Measurements from ENCODE around the gene TUBA4A.

Gene TUBA4A

DNA sequence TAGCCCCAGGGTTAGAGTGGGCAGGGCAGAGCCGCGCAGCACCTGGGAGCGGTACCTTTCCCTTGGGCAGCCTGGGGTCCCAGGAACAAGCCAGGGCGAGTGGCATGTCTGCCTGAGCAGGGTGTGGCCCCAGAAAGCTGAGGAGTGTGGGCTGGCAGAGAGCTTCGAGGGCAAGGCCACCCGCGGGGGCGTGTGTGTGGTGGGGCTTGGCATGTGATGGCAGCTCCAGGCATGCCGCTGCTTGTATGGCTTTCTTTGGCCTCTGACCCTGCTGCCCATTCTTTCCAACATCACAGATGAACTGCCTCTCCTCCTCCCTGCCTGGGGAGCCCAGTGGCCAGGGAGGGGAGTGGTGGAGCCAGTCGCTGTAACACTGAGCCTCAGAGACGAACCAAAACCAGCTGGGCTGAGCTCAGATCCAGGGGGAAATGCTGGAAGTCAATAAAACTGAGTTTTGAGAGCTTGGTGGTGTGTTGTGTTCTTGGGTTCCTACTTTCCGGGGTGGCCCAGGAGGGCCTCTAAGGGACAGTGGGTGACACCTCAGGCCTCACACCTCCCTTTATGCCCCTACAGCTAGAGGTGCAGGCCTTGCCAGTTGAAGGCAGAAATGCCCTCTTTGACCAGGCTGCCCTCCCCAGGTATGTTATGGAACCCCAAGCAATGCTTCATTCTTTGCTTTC lies 32.9 kb upstream of the TUBA4A start:
- DNase-seq (ENCODE audit: low read depth in 2 of 2), result no peak

DNA sequence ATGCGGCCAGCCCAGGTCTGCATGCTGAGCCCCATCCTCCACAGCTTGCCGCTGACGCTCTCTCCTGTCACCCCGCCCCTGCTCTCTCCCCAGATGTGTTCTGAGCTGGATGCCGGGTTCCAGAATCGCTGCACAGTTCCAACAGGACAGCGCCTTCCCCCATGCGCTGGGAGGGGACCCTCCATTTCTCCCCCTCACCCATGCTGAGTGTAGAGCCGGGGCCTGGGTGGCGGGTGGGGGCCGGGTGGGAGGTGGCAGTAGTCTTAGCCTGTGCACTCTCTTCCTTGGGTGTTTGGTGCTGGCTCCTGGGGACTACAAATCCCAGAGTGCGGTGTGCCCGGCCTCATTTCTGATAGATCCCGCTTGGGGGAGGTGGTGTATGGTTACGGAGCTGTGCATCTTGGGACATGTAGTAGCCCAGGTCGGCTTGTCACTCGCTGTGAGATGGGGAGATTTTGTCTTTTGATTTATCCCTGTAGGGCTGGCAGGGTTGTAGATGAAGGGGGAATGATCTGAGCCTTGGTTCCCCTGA lies 32.2 kb upstream of the TUBA4A start:
- DNase-seq (ENCODE audit: low read depth in 2 of 2), result no peak

DNA sequence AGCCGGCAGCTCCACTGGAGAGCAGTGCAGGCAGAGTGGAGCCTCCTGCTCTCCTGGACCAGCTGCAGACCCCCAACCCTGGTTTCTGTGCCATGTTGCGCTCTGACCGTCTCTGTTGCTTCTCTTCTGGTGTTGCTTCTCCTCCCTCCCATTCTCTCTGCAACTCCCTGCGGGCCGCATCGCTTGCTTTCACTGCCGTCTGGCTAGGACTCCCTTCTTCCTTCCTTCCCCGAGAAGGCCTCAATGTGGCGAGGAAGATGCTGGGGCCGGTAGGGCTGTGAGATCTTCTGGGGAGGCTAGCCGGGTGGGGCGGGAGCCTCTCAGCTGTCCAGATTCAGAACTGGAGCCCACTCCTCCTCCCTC lies 31.6 kb upstream of the TUBA4A start:
- DNase-seq (ENCODE audit: low read depth in 2 of 2), result no peak

DNA sequence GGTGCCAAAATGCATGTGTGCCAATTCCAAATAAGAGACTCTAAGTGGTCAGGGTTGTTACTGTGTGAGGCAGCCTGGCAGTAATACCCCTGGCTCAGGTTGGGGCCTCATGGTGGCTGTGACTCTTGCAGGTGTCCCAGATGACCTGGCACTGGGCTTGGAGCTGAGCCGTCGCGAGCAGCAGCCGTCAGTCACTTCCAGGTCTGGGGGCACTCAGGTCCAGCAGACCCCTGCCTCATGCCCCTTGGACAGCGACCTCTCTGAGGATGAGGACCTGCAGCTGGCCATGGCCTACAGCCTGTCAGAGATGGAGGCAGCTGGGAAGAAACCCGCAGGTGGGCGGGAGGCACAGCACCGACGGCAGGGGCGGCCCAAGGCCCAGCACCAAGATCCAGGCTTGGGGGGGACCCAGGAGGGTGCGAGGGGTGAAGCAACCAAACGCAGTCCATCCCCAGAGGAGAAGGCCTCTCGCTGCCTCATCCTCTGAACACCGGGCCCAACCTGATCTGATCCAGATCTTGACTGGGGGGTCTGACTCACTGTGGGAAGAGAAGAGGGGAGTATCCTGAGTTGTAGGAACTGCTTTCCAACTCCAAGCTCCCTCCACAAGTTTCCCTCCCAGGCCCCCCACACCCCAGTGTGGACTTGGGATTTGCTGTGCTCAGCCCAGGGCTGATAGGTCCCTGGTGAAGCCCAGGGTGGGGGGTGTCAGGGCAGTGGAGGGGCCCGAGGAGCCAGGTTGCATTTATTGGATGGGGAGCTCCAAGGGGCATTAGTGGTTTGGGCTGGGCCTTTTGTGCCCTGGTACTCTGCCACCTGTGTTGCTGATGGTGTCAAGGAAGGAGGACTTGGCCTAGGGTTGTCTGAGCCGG lies 31.0 kb upstream of the TUBA4A start:
- DNase-seq (ENCODE audit: low read depth in 2 of 2), result no peak

GRCh38 chr2:219282943-219283581 lies 29.3 kb upstream of the TUBA4A start:
- DNase-seq (ENCODE audit: low read depth in 2 of 2), result no peak

DNA sequence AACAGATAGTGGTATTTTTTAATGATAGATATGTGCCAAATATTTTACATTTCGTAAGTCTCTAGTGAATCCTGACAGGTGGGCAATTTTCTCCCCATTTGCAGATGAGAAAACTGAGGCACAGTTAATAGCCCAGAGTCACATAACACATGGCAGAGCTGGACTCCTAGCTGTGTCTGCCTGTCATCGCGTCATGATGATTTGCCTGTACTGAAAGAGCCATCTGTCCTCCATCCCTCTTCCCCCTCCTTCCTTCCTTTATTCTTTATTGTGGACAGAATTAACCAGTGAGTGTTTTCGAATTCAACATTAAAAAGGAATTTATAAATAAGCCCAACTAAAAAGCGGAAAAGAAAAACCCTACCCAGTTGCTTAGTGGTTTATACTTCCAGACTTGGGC lies 28.7 kb upstream of the TUBA4A start:
- no peak for DNase-seq (ENCODE audit: low read depth in 2 of 2)

- no peak for DNase-seq (ENCODE audit: low read depth in 2 of 2)
Measured at GRCh38 chr2:219281588-219281987, 27.9 kb upstream of the TUBA4A start.

DNA sequence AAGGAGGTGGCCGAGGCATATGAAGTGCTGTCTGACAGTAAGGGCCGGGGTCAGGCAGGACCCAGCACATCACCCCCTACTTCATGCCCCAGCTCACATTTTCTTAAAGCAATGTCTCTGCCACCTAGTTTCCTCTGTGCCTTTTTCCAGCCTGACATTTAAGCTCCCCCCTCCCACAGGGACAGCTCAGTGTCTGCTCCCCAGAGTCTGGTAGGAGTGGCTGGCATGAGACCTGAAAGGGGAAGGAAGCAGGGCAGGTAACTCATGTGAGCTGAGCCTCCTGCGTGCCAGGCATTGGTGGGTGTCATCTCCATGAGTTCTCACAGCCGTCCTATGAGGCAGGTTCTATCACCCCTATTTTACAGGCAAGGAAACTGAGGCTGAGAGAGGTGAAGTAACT lies 26.9 kb upstream of the TUBA4A start:
- no peak for DNase-seq (ENCODE audit: low read depth in 2 of 2)

DNA sequence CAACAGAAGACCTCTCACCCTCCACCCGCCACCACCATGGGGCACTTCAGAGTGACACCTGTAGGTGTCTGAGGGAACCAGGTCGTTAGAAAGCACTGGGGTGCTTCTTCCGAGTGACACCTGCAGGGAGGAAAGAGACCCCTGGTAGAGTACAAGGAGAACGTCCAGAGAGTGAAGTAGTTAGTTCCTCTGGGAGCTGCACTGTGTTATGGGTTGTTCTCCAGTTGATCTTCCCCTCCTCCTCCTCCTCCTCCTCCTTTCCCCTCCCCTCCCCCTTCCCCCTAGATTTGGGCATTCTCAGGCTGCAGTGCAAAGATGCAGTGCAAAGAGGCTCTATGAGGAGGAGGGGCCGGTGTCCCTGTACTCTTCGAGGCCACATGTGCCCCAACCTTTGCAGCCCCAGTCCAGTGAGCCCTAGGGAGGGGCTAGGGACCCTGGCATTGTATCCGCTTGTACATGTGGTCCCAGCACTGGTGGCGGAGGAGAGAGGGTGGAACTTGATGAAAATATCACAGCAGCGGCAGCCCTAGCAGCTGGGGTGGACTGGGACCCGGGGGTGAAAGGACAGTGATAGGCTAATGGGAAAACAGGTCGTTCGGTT lies 26.3 kb upstream of the TUBA4A start:
- no peak for DNase-seq (ENCODE audit: low read depth in 2 of 2)

DNA sequence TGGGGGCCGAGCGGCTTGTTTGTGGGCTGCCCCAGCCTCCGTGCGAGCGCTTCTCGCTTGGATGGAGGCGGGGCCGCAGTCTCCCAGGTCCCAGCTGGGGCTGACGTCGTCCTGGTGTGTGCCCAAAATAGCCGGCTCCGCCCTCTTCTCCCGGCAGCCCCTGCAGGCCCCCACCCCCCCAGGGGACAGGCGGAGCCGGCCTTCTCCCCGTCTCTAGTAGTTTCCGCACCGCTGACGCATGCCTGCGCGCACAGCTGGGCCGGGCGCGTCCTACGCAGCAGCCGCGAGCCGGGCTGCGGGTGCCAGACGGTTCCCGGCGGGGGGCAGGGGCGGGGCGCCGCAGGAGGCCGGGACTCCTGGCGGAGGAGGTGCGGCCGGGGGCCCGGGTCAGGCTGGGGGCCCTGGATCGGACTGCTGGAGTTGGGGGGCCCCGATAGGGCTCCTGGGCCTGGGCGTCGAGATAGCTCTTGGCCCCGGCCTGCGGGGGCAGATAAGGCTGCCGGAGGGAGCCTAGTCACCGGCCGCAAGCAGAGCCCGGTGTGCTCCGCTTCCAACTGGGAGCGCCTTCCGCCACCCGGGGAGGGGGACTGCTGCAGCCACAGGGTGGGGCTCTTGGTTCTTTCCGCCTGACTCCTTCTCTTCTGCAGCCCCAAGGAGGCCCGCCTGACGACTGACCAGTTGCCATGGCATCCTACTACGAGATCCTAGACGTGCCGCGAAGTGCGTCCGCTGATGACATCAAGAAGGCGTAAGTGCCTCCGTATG lies 25.6 kb upstream of the TUBA4A start, which contains the start of gene DNAJB2:
Gene DNAJB2 (plus strand): TSS at position 216 of the 765 bp plus-strand sequence. CDS start 468 bp downstream, at position 684.
- peak; percentile 98 for DNase-seq (ENCODE audit: low read depth in 2 of 2)

GRCh38 chr2:219278655-219279150 lies 25.0 kb upstream of the TUBA4A start:
- DNase-seq (ENCODE audit: low read depth in 2 of 2), result no peak

DNA sequence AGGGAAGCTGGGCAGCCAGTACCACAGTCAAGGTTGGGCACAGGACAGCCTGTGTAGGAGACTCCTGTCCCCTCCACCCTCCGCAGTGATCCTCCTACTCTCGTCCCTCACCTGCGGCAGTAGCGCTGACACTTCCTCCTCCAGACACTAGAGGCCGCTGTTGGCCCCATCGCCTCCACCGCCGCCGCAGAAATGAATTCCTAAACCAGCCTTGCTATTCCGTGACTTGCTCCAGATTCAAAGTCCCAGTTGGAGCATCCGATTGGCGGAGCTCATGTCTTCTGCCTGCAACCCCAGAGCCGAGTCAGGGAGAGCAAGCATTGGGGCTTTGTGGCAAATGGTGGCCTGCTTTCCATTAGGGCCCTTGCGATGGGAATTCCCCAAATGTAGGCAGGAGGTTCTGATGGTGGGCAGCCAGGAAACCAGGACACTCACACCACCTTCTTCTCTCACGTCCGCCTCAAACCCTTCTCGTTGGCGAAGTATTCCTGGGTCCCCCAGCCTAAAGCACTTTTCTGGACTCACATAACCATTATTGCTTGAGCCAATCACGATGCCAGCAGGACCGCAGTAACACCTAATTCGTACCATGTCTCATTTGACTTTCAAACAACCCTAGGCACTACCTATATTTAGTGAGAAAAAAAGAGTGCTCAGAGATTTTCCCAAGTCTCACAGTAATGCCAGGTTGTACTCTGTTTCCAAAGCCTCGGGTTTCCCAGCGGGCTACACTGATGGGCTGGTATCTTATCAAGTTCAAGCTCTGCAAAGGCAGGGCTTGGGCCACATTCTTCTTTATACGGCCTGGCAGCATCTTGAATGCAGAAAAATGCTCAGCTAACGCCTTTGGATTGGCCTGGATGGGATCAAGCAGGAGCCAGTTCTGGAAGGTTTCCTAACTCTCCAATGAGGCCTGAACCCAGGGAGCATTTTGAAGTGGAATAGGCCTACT lies 24.3 kb upstream of the TUBA4A start:
- DNase-seq (ENCODE audit: low read depth in 2 of 2), result peak; percentile 62 to 70

DNA sequence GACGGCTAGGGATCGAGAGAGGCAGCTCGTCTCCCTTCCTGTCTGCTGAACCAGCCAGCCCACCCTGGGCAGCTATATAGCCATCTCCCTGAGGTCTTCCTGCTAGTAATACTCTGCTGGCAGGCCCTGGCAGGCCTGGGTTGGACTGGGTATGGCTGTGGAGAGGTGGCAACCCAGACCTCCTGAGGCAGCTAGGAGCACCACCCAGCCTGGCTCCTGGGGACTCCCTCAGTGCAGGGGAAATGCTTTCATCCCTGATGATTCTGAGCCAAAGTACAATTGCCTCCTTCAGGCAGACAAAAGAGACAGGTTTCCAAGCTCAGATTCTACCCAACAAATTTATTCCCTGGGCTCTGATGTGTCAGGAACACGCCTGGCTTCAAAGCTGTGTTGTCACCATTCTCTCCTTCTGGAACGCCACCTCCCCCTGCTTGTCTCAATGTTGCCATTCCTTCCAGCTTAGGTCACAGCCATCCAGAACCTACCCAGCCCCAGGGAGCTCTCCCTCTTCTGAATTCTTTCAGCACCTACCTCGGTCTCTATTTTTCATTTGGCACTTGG lies 20.7 kb upstream of the TUBA4A start:
- no peak for DNase-seq (ENCODE audit: low read depth in 2 of 2)

GRCh38 chr2:219273937-219274336 lies 20.2 kb upstream of the TUBA4A start:
- no peak for DNase-seq (ENCODE audit: low read depth in 2 of 2)

DNA sequence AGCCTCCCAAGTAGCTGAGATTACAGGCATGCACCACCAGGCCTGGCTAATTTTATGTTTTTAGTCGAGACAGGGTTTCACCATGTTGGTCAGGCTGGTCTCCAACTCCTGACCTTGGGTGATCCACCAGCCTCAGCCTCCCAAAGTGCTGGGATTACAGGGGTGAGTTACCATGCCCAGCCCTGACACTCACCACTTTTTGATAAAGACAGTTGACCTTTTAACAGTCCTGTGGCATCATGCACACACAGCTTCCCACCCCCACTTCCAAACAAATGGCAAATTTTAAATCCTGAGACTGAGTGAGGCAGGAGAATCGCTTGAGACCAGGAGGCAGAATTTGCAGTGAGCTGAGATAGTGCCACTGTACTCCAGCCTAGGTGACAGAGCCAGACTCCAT lies 19.3 kb upstream of the TUBA4A start:
- no peak for DNase-seq (ENCODE audit: low read depth in 2 of 2)

GRCh38 chr2:219272356-219272755 lies 18.6 kb upstream of the TUBA4A start:
- DNase-seq (ENCODE audit: low read depth in 2 of 2), result no peak

DNA sequence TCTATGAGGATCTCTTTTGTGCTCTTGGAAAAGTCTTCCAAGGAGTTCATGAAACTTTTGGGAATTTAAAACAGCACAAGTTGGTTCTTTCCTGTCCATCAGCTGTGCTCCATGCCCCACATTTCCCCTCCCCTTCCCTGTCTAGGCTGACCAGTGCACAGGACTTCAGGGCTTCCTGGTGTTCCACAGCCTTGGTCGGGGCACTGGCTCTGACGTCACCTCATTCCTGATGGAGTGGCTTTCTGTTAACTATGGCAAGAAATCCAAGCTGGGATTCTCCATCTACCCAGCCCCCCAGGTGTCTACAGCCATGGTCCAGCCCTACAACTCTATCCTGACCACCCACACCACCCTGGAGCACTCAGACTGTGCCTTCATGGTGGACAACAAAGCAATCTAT lies 17.3 kb upstream of the TUBA4A start:
- DNase-seq (ENCODE audit: low read depth in 2 of 2), result no peak

DNA sequence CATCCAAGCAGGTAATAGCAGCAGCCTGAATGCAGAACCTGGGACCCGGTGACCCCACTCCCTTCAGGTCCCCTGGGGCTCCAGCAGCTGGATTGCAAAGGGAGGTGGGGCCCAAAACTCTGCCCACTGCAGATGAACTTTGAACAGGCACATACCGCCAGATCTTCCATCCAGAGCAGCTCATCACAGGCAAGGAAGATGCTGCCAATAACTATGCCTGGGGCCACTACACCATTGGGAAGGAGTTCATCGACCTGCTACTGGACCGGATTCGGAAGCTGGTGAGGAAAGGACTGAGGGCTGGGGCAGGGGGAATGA lies 16.3 kb upstream of the TUBA4A start:
- DNase-seq (ENCODE audit: low read depth in 2 of 2), result no peak

- DNase-seq (ENCODE audit: low read depth in 2 of 2), result no peak
Measured at GRCh38 chr2:219269362-219270054, 15.8 kb upstream of the TUBA4A start.
